ENCODE results near the gene ELOVL4.

Gene ELOVL4

DNA sequence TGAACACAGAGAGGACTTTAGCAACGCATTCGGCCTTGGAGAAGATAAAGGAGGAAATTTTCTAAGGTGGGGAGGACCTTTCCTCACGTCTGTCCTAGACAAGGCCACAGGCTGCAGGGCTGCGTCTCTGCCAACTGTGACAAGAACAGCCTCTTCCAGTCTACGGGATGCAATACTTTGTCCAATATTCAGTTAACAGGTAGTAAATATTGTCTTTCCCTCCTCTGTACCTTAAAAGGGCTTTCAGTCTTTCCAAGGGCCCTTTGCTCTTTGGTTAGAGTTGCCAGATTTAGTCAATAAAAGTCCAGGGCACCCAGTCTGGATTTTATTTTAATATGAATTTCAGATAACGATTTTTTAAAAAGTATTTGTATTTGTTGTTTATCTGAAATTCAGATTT is 78.2 kb downstream of the ELOVL4 start:
- no peak overlapping the region for H3K27ac ChIP-seq
- TF ChIP-seq ZFX (IDR thresholded peaks at IDR 0.05; ENCODE audit: borderline replicate concordance): no peak
- TF ChIP-seq, protein P1, sequence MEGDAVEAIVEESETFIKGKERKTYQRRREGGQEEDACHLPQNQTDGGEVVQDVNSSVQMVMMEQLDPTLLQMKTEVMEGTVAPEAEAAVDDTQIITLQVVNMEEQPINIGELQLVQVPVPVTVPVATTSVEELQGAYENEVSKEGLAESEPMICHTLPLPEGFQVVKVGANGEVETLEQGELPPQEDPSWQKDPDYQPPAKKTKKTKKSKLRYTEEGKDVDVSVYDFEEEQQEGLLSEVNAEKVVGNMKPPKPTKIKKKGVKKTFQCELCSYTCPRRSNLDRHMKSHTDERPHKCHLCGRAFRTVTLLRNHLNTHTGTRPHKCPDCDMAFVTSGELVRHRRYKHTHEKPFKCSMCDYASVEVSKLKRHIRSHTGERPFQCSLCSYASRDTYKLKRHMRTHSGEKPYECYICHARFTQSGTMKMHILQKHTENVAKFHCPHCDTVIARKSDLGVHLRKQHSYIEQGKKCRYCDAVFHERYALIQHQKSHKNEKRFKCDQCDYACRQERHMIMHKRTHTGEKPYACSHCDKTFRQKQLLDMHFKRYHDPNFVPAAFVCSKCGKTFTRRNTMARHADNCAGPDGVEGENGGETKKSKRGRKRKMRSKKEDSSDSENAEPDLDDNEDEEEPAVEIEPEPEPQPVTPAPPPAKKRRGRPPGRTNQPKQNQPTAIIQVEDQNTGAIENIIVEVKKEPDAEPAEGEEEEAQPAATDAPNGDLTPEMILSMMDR (IDR thresholded peaks at IDR 0.05): no peak

DNA sequence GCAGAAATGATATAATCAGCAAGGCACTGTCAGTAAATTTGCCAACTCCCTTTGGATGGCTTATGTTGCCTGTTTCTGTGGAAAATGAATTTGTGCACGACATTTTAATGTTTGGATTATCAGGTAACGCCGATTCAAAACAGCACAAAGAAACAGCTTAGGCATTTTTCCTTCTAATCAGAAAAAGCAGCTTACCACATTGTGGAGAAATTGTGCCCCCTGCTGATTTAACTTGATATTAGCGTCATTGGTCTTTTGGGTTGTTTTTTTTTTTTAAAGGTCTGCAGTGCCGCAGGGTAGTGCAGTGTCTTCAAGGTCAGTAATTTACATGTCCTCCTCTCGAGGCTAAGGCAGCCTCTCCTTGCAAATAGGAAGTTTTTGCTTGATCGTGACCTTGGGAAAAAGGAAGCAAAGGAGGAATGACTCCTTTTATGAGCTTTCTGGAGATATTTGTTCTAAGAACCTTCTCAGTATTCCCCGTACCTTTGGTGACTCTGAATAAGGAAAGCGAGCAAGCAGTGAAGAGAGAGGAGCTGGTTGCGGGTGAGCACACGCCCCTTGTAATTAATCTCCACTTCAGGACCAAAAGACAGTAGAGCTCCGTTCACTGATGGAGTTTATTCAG is 79.1 kb downstream of the ELOVL4 start:
- H3K27ac ChIP-seq: no peak overlapping the region
- no peak for TF ChIP-seq ZFX (IDR thresholded peaks at IDR 0.05; ENCODE audit: borderline replicate concordance)
- TF ChIP-seq, protein P1 (IDR thresholded peaks at IDR 0.05): peak; percentile 83
